Measurements from ENCODE around the gene TRA2B. TPM values are rescaled to one million over a fixed set of nuclear protein-coding genes. Genes with fewer than 3 reads are reported as not detected.

Gene TRA2B
- total RNA-seq (2022) (212 and 246 TPM in 2 replicates), Bru-seq, nascent RNA (percentile 99 among the genes with signal in this experiment), BruChase-seq, experiment 1, labeled RNA remaining after a 6-hour chase (percentile 96 among the genes with signal in this experiment), BruChase-seq, experiment 2, labeled RNA remaining after a 2-hour chase (percentile 98 among the genes with signal in this experiment)
- long read RNA-seq, full-length matches to known transcripts = 76 of 93 reads
- long read RNA-seq, partial matches to known transcripts = 9 of 93 reads
- long read RNA-seq, other reads (novel, unspliced or antisense) = 8 of 93 reads

DNA sequence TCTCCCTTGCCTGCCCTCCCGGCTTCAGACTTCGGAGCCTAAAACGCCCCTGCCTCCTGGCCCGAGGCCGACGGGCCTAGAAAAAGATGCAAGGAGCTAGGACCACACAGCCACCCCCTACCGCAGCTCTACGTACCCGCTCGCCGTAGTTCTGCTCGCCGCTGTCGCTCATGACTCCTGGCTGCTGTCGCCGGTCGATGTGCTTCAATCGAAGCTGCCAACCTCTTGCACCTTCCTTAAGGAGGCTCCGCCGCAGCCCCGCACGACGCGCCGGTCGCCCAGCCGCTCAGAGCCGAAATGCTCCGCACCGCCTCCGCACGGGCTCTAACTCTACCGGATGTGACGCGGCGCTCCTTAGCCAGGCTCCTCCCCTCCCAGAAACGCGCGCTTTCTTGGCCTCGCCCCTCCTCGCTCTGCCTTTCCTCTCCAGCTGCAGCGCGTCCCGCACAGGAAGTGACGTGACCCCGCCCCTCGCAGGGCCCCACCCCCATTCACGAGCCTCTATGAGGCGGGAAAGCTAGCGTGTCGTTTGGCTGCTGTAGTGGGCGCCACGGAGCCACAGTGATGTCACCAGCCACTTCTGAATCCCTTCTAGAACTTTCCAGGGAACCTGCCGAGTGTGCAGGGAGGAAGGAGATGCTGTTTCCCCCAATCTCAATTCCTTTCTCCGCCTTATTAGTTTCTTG, at the start of gene TRA2B:
Gene TRA2B (minus strand): TSS at position 326 of the 686 bp plus-strand sequence. CDS start 154 bp downstream, at position 172.
- peak; percentile 99 for DNase-seq (ENCODE audit: unreplicated experiment)
- Mint-ChIP-seq H3K27me3 (ENCODE audit: insufficient read depth, unreplicated experiment) (no peaks in the 10 kb centered on the region), H3K4me3 (ENCODE audit: unreplicated experiment) (peak within 1 kb of the TSS; percentile 98), H3K4me1 (ENCODE audit: insufficient read depth, unreplicated experiment) (peaks cover 17% of the 10 kb centered on the region), H3K9me3 (ENCODE audit: unreplicated experiment) (no peaks in the 10 kb centered on the region), H3K36me3 (ENCODE audit: insufficient read depth, unreplicated experiment) (peaks cover 38% of the 10 kb centered on the region), H3K27ac (ENCODE audit: low read depth, unreplicated experiment) (peak within 1 kb of the TSS; percentile 100)
- POLR2A ChIA-PET = interaction anchor here (0.6 to 8.2 kb wide), 43 partner anchors 13 to 848 kb away, joined by 3 to 154 read pairs (median 4); partner anchors contain the start of genes DNAJB11, EIF4A2, ETV5 and IGF2BP2
- intact Hi-C loops (cut with micrococcal nuclease) = loop anchor here (5.0 kb wide), 1 partner anchor 281 kb away; no protein-coding TSS in a partner anchor
- BruUV-seq (replicated peaks) = no TSS peak
- TF ChIP-seq, protein P1, sequence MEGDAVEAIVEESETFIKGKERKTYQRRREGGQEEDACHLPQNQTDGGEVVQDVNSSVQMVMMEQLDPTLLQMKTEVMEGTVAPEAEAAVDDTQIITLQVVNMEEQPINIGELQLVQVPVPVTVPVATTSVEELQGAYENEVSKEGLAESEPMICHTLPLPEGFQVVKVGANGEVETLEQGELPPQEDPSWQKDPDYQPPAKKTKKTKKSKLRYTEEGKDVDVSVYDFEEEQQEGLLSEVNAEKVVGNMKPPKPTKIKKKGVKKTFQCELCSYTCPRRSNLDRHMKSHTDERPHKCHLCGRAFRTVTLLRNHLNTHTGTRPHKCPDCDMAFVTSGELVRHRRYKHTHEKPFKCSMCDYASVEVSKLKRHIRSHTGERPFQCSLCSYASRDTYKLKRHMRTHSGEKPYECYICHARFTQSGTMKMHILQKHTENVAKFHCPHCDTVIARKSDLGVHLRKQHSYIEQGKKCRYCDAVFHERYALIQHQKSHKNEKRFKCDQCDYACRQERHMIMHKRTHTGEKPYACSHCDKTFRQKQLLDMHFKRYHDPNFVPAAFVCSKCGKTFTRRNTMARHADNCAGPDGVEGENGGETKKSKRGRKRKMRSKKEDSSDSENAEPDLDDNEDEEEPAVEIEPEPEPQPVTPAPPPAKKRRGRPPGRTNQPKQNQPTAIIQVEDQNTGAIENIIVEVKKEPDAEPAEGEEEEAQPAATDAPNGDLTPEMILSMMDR (IDR thresholded peaks at IDR 0.05; ENCODE audit: unreplicated experiment) = no peak
- CTCF ChIA-PET = interaction anchor here (0.6 to 0.9 kb wide), 3 partner anchors 55 to 281 kb away, joined by 3 read pairs; no protein-coding TSS in a partner anchor

DNA sequence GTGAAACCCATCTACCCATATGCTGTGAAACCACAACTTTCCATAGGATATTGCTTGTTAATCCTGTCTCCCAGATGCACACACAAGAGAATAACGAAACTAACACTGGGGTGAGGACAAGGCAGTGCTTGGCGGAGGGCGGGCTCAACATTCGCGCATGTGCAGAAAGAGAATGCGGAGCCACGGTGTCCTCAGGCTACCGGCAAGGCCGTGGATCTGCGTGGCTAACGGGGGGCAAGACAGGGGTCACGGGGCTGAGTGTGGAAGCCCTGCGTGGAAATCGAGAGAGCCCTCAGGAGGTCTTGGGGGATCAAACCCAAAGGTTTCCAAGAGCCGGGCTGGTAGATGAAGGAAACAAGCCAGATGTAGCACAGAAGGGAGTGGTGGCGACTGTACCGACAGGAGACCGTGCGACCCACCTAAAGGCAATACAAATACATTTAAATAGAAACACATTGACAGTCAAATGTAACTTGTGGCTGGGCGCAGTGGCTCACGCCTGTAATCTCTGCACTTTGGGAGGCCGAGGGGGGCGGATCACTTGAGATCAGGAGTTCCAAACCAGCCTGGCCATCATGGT, 48.5 kb upstream of the TRA2B start:
- no peaks in the 10 kb centered on the region for H3K27me3 Mint-ChIP-seq (ENCODE audit: insufficient read depth, unreplicated experiment)
- no TSS peak for BruUV-seq (replicated peaks)
- TF ChIP-seq, protein P1 (IDR thresholded peaks at IDR 0.05; ENCODE audit: unreplicated experiment) = no peak
- CTCF ChIA-PET = interaction anchor here (0.8 to 1.0 kb wide), 3 partner anchors 68 to 835 kb away, joined by 3 to 4 read pairs (median 3); no protein-coding TSS in a partner anchor
- POLR2A ChIA-PET = no interaction called here
- intact Hi-C loops (cut with micrococcal nuclease) = no loop called here
- no peak overlapping the region for H3K4me3 Mint-ChIP-seq (ENCODE audit: unreplicated experiment)
- H3K36me3 Mint-ChIP-seq (ENCODE audit: insufficient read depth, unreplicated experiment) = no peaks in the 10 kb centered on the region
- no peak for DNase-seq (ENCODE audit: unreplicated experiment)
- H3K27ac Mint-ChIP-seq (ENCODE audit: low read depth, unreplicated experiment) = no peak overlapping the region
- H3K9me3 Mint-ChIP-seq (ENCODE audit: unreplicated experiment) = no peaks in the 10 kb centered on the region
- peaks cover 12% of the 10 kb centered on the region for H3K4me1 Mint-ChIP-seq (ENCODE audit: insufficient read depth, unreplicated experiment)

DNA sequence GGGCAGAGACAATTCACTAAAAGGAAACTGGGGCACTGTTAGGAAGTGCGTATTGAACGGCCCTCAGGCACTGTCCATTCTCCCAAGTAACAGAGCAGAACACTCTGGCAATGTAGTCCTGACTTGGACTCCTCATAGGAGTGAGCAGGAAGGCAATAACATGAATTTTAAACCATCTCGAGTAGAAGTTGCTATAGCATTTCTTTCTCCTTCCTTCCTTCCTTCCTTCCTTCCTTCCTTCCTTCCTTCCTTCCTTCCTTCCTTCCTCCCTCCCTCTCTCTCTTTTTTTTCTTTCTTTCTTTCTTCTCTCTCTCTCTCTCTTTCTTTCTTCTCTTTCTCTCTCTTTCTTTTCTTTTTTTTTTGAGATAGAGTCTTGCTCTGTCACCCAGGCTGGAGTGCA, 46.4 kb upstream of the TRA2B start:
- no peaks in the 10 kb centered on the region for H3K36me3 Mint-ChIP-seq (ENCODE audit: insufficient read depth, unreplicated experiment)
- H3K27me3 Mint-ChIP-seq (ENCODE audit: insufficient read depth, unreplicated experiment) = no peaks in the 10 kb centered on the region
- ChIA-PET POLR2A (no interaction called here), CTCF (interaction anchor here (0.7 to 1.5 kb wide), 2 partner anchors 12 to 292 kb away, joined by 3 read pairs; no protein-coding TSS in a partner anchor)
- TF ChIP-seq, protein P1 (IDR thresholded peaks at IDR 0.05; ENCODE audit: unreplicated experiment) = no peak
- no peak for DNase-seq (ENCODE audit: unreplicated experiment)
- peak overlapping the region; percentile 76 for H3K27ac Mint-ChIP-seq (ENCODE audit: low read depth, unreplicated experiment)
- intact Hi-C loops (cut with micrococcal nuclease) = loop anchor here (2.0 to 5.0 kb wide), 2 partner anchors 125 to 838 kb away; partner anchors contain the start of gene ETV5
- no TSS peak for BruUV-seq (replicated peaks)
- no peak overlapping the region for H3K4me3 Mint-ChIP-seq (ENCODE audit: unreplicated experiment)
- H3K4me1 Mint-ChIP-seq (ENCODE audit: insufficient read depth, unreplicated experiment) = peaks cover 12% of the 10 kb centered on the region
- H3K9me3 Mint-ChIP-seq (ENCODE audit: unreplicated experiment) = no peaks in the 10 kb centered on the region

Measured in MCF 10A (cell line).